Measurements from ENCODE around the gene SPACA6. TPM values are rescaled to one million over a fixed set of nuclear protein-coding genes. Genes with fewer than 3 reads are reported as not detected.

SPACA6 gene
- total RNA-seq, 1 experiment from 2014 or later, result 13.3 TPM

GRCh38 chr19:51711702-51712101 is 18.6 kb downstream of the SPACA6 start (continued):
- TF ChIP-seq, protein P1, sequence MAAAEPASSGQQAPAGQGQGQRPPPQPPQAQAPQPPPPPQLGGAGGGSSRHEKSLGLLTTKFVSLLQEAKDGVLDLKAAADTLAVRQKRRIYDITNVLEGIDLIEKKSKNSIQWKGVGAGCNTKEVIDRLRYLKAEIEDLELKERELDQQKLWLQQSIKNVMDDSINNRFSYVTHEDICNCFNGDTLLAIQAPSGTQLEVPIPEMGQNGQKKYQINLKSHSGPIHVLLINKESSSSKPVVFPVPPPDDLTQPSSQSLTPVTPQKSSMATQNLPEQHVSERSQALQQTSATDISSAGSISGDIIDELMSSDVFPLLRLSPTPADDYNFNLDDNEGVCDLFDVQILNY (CRISPR knock-in tag; IDR thresholded peaks at IDR 0.05), result no peak
- no peak for TF ChIP-seq ETV6 (CRISPR knock-in tag; IDR thresholded peaks at IDR 0.05)

DNA sequence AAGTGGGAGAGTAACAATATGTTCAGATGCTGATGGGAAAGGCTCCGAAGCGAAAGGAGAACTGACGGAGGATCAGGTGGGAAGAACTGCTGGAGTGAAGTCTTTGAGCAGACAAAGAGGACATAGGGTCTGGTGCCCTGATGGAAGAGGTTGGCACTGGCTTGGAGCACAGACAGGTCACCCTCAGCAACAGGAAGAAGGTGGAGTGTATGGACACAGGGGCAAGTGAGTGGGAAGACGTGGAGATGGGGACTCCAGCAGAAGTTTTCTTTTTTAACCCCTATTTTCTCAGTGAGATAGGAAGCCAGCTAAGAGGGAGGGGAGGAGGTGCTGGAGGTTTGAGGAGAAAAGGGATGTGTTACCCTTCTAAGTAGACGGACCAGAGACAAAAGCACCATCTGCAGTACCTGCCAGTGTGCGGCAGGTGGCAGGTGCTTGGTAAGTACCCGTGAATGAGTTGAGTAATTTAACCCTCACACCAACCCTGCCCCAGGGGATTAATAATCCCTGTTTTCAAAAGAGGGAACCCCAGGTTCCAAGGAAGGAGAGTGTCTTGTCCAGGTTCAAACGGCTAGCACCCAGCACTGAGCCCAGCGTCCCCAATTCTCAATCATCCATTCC is 19.4 kb downstream of the SPACA6 start:
- peaks cover 61% of the 10 kb centered on the region for H3K27me3 Mint-ChIP-seq (ENCODE audit: low read depth)
- ATAC-seq (peak; percentile 92), DNase-seq (ENCODE audit: low spot score) (peak; percentile 66)
- H3K27ac Mint-ChIP-seq, result no peak overlapping the region
- TF ChIP-seq ZBTB21 (CRISPR knock-in tag; IDR thresholded peaks at IDR 0.05; ENCODE audit: borderline replicate concordance), result no peak
- no peak for TF ChIP-seq TP53 (CRISPR knock-in tag; IDR thresholded peaks at IDR 0.05)
- no peak for TF ChIP-seq ZNF317 (CRISPR knock-in tag; IDR thresholded peaks at IDR 0.05; ENCODE audit: borderline replicate concordance, low read depth)
- TF ChIP-seq, protein P2, sequence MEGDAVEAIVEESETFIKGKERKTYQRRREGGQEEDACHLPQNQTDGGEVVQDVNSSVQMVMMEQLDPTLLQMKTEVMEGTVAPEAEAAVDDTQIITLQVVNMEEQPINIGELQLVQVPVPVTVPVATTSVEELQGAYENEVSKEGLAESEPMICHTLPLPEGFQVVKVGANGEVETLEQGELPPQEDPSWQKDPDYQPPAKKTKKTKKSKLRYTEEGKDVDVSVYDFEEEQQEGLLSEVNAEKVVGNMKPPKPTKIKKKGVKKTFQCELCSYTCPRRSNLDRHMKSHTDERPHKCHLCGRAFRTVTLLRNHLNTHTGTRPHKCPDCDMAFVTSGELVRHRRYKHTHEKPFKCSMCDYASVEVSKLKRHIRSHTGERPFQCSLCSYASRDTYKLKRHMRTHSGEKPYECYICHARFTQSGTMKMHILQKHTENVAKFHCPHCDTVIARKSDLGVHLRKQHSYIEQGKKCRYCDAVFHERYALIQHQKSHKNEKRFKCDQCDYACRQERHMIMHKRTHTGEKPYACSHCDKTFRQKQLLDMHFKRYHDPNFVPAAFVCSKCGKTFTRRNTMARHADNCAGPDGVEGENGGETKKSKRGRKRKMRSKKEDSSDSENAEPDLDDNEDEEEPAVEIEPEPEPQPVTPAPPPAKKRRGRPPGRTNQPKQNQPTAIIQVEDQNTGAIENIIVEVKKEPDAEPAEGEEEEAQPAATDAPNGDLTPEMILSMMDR (IDR thresholded peaks at IDR 0.05), result peak; percentile 60
- POLR2A ChIA-PET, result no interaction called here
- H3K4me1 Mint-ChIP-seq, result peaks cover 3% of the 10 kb centered on the region
- CTCF ChIA-PET, result interaction anchor here (0.6 to 6.1 kb wide), 7 partner anchors 10 to 65 kb away, joined by 3 to 46 read pairs (median 3); no protein-coding TSS in a partner anchor
- H3K36me3 Mint-ChIP-seq, result no peaks in the 10 kb centered on the region
- no peaks in the 10 kb centered on the region for H3K9me3 Mint-ChIP-seq
- H3K4me3 Mint-ChIP-seq, result no peak overlapping the region

GRCh38 chr19:51713319-51714285 is 20.5 kb downstream of the SPACA6 start:
- Mint-ChIP-seq H3K9me3 (no peaks in the 10 kb centered on the region), H3K27ac (no peak overlapping the region), H3K4me1 (peaks cover 3% of the 10 kb centered on the region), H3K4me3 (no peak overlapping the region), H3K36me3 (no peaks in the 10 kb centered on the region), H3K27me3 (ENCODE audit: low read depth) (peaks cover 65% of the 10 kb centered on the region)
- ATAC-seq (no peak), DNase-seq (ENCODE audit: low spot score) (no peak)
- no peak for TF ChIP-seq HMGA2 (CRISPR knock-in tag; IDR thresholded peaks at IDR 0.05)
- TF ChIP-seq FOXK1 (CRISPR knock-in tag; IDR thresholded peaks at IDR 0.05), result no peak
- no peak for TF ChIP-seq GRHL2 (CRISPR knock-in tag; IDR thresholded peaks at IDR 0.05; ENCODE audit: insufficient replicate concordance, severe bottlenecking)
- TF ChIP-seq USF1 (CRISPR knock-in tag; IDR thresholded peaks at IDR 0.05), result no peak
- no peak for TF ChIP-seq NR1H2 (CRISPR knock-in tag; IDR thresholded peaks at IDR 0.05)
- ChIA-PET CTCF (interaction anchor here (0.6 to 6.1 kb wide), 3 partner anchors 11 to 572 kb away, joined by 3 to 46 read pairs (median 16); no protein-coding TSS in a partner anchor), POLR2A (interaction anchor here (0.6 kb wide), 1 partner anchor 56 kb away, joined by 4 read pairs; no protein-coding TSS in a partner anchor)

- H3K9me3 Mint-ChIP-seq, result no peaks in the 10 kb centered on the region
- H3K36me3 Mint-ChIP-seq, result no peaks in the 10 kb centered on the region
- ChIA-PET CTCF (interaction anchor here (6.1 kb wide), 1 partner anchor 63 kb away, joined by 46 read pairs; no protein-coding TSS in a partner anchor), POLR2A (no interaction called here)
- no peak overlapping the region for H3K27ac Mint-ChIP-seq
- no peak for ATAC-seq
- DNase-seq (ENCODE audit: low spot score), result no peak
- H3K4me1 Mint-ChIP-seq, result peaks cover 7% of the 10 kb centered on the region
- peaks cover 67% of the 10 kb centered on the region for H3K27me3 Mint-ChIP-seq (ENCODE audit: low read depth)
- H3K4me3 Mint-ChIP-seq, result no peak overlapping the region
- TF ChIP-seq, protein P3, sequence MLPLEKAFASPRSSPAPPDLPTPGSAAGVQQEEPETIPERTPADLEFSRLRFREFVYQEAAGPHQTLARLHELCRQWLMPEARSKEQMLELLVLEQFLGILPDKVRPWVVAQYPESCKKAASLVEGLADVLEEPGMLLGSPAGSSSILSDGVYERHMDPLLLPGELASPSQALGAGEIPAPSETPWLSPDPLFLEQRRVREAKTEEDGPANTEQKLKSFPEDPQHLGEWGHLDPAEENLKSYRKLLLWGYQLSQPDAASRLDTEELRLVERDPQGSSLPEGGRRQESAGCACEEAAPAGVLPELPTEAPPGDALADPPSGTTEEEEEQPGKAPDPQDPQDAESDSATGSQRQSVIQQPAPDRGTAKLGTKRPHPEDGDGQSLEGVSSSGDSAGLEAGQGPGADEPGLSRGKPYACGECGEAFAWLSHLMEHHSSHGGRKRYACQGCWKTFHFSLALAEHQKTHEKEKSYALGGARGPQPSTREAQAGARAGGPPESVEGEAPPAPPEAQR (CRISPR knock-in tag; IDR thresholded peaks at IDR 0.05), result no peak
- TF ChIP-seq, protein P4, sequence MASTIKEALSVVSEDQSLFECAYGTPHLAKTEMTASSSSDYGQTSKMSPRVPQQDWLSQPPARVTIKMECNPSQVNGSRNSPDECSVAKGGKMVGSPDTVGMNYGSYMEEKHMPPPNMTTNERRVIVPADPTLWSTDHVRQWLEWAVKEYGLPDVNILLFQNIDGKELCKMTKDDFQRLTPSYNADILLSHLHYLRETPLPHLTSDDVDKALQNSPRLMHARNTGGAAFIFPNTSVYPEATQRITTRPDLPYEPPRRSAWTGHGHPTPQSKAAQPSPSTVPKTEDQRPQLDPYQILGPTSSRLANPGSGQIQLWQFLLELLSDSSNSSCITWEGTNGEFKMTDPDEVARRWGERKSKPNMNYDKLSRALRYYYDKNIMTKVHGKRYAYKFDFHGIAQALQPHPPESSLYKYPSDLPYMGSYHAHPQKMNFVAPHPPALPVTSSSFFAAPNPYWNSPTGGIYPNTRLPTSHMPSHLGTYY (CRISPR knock-in tag; IDR thresholded peaks at IDR 0.05), result no peak
- TF ChIP-seq, protein P5, sequence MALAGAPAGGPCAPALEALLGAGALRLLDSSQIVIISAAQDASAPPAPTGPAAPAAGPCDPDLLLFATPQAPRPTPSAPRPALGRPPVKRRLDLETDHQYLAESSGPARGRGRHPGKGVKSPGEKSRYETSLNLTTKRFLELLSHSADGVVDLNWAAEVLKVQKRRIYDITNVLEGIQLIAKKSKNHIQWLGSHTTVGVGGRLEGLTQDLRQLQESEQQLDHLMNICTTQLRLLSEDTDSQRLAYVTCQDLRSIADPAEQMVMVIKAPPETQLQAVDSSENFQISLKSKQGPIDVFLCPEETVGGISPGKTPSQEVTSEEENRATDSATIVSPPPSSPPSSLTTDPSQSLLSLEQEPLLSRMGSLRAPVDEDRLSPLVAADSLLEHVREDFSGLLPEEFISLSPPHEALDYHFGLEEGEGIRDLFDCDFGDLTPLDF (CRISPR knock-in tag; IDR thresholded peaks at IDR 0.05), result no peak
- TF ChIP-seq ELF4 (CRISPR knock-in tag; IDR thresholded peaks at IDR 0.05; ENCODE audit: low read depth) (no peak), USF1 (CRISPR knock-in tag; IDR thresholded peaks at IDR 0.05) (no peak), RORB (CRISPR knock-in tag; IDR thresholded peaks at IDR 0.05) (no peak), TP53 (CRISPR knock-in tag; IDR thresholded peaks at IDR 0.05) (no peak), CDX4 (CRISPR knock-in tag; IDR thresholded peaks at IDR 0.05; ENCODE audit: borderline replicate concordance) (no peak)
Measured at GRCh38 chr19:51714848-51715247, 21.7 kb downstream of the SPACA6 start.

Measured in WTC11 (cell line).